IMR-90 (cell line): ENCODE measurements around the gene TPI1.
"Not testable (repeated sequence)": the region's sequence is repeated elsewhere in the genome, so short reads cannot be mapped to it uniquely, and the experiment has no call there.

ENCODE experiments used
- CEBPB ChIP-seq: IDR thresholded peaks from 2 replicates; pipeline ENCODE4 v1.6.1; 2012; ENCODE audit warnings: low read depth, low read length, improper control_type of control experiment
- CHD1 ChIP-seq: IDR thresholded peaks from 2 replicates; pipeline ENCODE4 v1.6.1; 2012; ENCODE audit warnings: low read depth, low read length, improper control_type of control experiment
- CTCF ChIP-seq: conservative IDR thresholded peaks from 2 replicates; pipeline ENCODE4 v1.5.1; 2012; ENCODE audit warnings: mild to moderate bottlenecking, low read depth, low read length, improper control_type of control experiment
- FOS ChIP-seq: fragments of 150-350 bp; IDR thresholded peaks from 2 replicates; pipeline ENCODE4 v1.6.1; 2016; ENCODE audit warnings: low read depth, low read length
- MAZ ChIP-seq: IDR thresholded peaks from 2 replicates; pipeline ENCODE4 v1.6.1; 2012; ENCODE audit warnings: low read depth, mild to moderate bottlenecking, low read length, improper control_type of control experiment, moderate library complexity, borderline replicate concordance
- POLR2A ChIP-seq: IDR thresholded peaks from 2 replicates; pipeline ENCODE4 v1.6.1; 2012; ENCODE audit warnings: mild to moderate bottlenecking, low read depth, low read length
- RAD21 ChIP-seq: IDR thresholded peaks from 2 replicates; pipeline ENCODE4 v1.6.1; 2012; ENCODE audit warnings: low read length, improper control_type of control experiment
- SMC3 ChIP-seq: fragments of 150-350 bp; IDR thresholded peaks from 2 replicates; pipeline ENCODE4 v1.6.1; 2016; ENCODE audit warnings: low read depth, mild to moderate bottlenecking, antibody characterized with exemption, low read length, moderate library complexity
- USF2 ChIP-seq: fragments of 150-350 bp; IDR thresholded peaks from 2 replicates; pipeline ENCODE4 v1.6.1; 2017; ENCODE audit warnings: mild to moderate bottlenecking, antibody characterized with exemption, low read length, low read depth

- not testable (repeated sequence) for TF ChIP-seq CTCF, FOS, RAD21, USF2, POLR2A, MAZ, CEBPB, SMC3, CHD1
Observed at GRCh38 chr12:6888794-6889193, 21.5 kb downstream of the TPI1 start.
